Neural progenitor cell (in vitro differentiated cells): ENCODE data around the gene SMIM45.

Source experiments
- EZH2 ChIP-seq: fragments of 200-600 bp; sonication (generic); IDR thresholded peaks from 2 replicates; pipeline ENCODE4 v1.6.1; 2017; ENCODE audit warnings: antibody characterized with exemption, mild to moderate bottlenecking, moderate library complexity
- EZH2phosphoT487 ChIP-seq: fragments of 200-600 bp; sonication (generic); IDR thresholded peaks from 2 replicates; pipeline ENCODE4 v1.6.1; 2017; ENCODE audit warnings: antibody characterized with exemption
- TF ChIP-seq, protein P1 (sequence below): fragments of 200-600 bp; sonication (generic); IDR thresholded peaks from 2 replicates; pipeline ENCODE4 v1.5.1; 2017; ENCODE audit warnings: antibody characterized with exemption, mild to moderate bottlenecking

DNA sequence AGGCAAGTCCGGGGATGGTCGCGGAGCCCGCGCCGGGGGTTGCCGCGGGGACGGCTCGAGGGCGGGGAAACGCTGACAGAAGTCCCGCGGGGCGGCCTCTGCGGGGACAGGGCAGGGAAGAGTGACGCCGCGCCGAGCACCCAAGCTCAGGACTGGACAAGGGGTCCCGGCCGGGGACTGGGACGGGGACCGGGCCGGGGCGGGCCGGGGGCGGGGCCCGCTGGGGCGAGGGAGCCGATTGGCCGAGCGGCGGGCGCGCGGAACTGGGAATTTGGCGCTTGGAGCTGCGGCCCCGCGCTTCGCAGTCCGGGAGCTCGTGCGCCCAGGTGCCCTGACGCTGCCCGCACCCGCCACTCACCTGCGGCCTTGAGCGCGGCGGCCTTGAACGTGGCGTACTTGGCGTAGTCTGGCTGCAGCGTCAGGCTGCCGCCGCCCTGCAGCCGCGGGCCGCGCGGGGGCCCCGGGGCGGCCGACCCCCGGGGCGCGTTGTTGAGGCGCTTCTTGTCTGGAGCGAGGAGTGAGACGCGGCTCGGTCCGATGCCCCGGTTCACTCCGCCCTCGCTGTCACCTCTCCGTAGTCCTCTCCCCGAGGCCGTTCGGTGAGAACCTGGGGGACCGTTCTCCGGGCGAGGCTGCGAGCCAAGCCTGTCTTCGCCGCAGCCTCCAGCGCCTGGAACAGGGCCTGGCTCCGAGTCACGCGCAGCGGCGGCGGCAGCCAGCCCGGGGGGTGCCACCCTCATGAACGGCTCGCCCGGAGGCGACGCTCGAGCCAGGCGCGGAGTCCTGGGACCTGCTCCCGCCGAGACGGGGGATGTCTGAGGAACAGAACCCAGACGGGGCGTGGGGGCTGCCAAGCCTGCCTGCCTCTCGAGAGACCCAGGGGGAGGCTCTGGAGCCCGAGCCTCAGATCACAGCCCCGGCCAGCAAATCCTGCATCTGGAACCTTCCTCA, 41.6 kb upstream of the SMIM45 start:
- TF ChIP-seq EZH2 (peak; percentile 78), EZH2phosphoT487 (peak; percentile 94)
- TF ChIP-seq, protein P1, sequence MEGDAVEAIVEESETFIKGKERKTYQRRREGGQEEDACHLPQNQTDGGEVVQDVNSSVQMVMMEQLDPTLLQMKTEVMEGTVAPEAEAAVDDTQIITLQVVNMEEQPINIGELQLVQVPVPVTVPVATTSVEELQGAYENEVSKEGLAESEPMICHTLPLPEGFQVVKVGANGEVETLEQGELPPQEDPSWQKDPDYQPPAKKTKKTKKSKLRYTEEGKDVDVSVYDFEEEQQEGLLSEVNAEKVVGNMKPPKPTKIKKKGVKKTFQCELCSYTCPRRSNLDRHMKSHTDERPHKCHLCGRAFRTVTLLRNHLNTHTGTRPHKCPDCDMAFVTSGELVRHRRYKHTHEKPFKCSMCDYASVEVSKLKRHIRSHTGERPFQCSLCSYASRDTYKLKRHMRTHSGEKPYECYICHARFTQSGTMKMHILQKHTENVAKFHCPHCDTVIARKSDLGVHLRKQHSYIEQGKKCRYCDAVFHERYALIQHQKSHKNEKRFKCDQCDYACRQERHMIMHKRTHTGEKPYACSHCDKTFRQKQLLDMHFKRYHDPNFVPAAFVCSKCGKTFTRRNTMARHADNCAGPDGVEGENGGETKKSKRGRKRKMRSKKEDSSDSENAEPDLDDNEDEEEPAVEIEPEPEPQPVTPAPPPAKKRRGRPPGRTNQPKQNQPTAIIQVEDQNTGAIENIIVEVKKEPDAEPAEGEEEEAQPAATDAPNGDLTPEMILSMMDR: no peak
